CD1c-positive myeloid dendritic cell (primary cell): ENCODE data around the gene RNU6-1.

Experiments used
- DNase-seq: peaks from one replicate; pipeline ENCODE4 v3.0.0-alpha.2; 2016; ENCODE audit errors: extremely low spot score

The RNU6-1 gene

GRCh38 chr15:67821784-67822440 is 17.9 kb downstream of the RNU6-1 start:
- DNase-seq: no peak

- peak; percentile 39 for DNase-seq
These were observed 18.7 kb downstream of the RNU6-1 start for GRCh38 chr15:67820992-67821783.

GRCh38 chr15:67820122-67820991 is 19.5 kb downstream of the RNU6-1 start:
- DNase-seq: no peak

GRCh38 chr15:67819636-67820035 is 20.2 kb downstream of the RNU6-1 start:
- DNase-seq: no peak

- no peak for DNase-seq
These were observed 21.4 kb downstream of the RNU6-1 start for GRCh38 chr15:67818464-67818863.

GRCh38 chr15:67816668-67817067 is 23.2 kb downstream of the RNU6-1 start:
- no peak for DNase-seq

- no peak for DNase-seq
These were observed 24.7 kb downstream of the RNU6-1 start for GRCh38 chr15:67815036-67815592.

- no peak for DNase-seq
These were observed 26.7 kb downstream of the RNU6-1 start for GRCh38 chr15:67813104-67813634.

GRCh38 chr15:67812241-67812644 is 27.6 kb downstream of the RNU6-1 start:
- DNase-seq: no peak

- no peak for DNase-seq
These were observed 30.0 kb downstream of the RNU6-1 start for GRCh38 chr15:67809866-67810265.

- no peak for DNase-seq
These were observed 30.4 kb downstream of the RNU6-1 start for GRCh38 chr15:67809441-67809840.

GRCh38 chr15:67808821-67809220 is 31.0 kb downstream of the RNU6-1 start:
- no peak for DNase-seq

- no peak for DNase-seq
These were observed 32.0 kb downstream of the RNU6-1 start for GRCh38 chr15:67807836-67808235.

GRCh38 chr15:67807141-67807540 is 32.7 kb downstream of the RNU6-1 start:
- no peak for DNase-seq

- DNase-seq: no peak
These were observed 33.3 kb downstream of the RNU6-1 start for GRCh38 chr15:67806536-67806935.

- no peak for DNase-seq
These were observed 34.0 kb downstream of the RNU6-1 start for GRCh38 chr15:67805666-67806516.

- DNase-seq: no peak
These were observed 34.7 kb downstream of the RNU6-1 start for GRCh38 chr15:67805008-67805665.

- no peak for DNase-seq
These were observed 35.6 kb downstream of the RNU6-1 start for GRCh38 chr15:67803996-67804843.

- no peak for DNase-seq
These were observed 36.5 kb downstream of the RNU6-1 start for GRCh38 chr15:67803299-67803698.
